Astrocyte of the spinal cord (primary cell): ENCODE results near the gene LASP1NB.

ENCODE experiments used
- DNase-seq: peaks from one replicate; pipeline ENCODE4 v3.0.0; 2011; ENCODE audit warnings: low read depth, low spot score
- H3K4me3 ChIP-seq: 2 replicates; pipeline ENCODE4 v1.5.1; 2011; ENCODE audit warnings: low read depth, mild to moderate bottlenecking, low read length, moderate library complexity
- in situ Hi-C: cut with HindIII; loops from 2 replicates; pipeline ENCODE4 v1.10.0; 2017; ENCODE audit warnings: low sequenced_read_pairs
- TF ChIP-seq, protein P1 (sequence below): IDR thresholded peaks from 2 replicates; pipeline ENCODE4 v1.5.1; 2012; ENCODE audit warnings: low read depth, mild to moderate bottlenecking, low read length, inconsistent platforms

LASP1NB gene

DNA sequence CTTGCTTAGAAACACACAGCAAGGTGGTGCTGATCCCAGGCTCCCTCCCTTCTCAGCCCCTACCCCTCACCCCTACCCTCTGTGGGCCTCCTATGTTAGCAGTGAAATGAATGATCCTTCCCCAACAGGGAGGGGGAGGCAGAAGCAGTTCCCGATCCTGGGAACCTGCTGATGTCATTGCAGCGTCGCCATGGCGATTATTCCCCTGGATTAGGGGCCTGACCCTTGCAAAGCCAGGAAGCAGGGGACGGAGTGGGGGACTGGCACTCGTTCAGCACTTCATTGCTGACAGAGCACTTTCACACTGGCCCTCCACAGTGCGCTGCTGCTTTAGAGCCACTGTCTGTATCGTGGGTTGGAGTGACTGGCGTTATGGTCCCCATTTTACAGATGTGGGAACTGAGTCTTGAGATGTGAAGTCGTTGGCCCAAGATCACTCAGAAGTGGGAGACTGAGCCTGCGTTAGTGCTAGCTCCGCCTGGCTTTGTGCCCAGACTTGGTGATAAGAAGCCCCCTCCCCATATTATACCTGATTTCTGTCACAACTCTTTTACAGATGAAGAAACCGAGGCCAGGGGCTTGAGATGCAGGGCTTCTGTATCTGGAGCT, 29.0 kb upstream of the LASP1NB start:
- no peak for DNase-seq
- TF ChIP-seq, protein P1, sequence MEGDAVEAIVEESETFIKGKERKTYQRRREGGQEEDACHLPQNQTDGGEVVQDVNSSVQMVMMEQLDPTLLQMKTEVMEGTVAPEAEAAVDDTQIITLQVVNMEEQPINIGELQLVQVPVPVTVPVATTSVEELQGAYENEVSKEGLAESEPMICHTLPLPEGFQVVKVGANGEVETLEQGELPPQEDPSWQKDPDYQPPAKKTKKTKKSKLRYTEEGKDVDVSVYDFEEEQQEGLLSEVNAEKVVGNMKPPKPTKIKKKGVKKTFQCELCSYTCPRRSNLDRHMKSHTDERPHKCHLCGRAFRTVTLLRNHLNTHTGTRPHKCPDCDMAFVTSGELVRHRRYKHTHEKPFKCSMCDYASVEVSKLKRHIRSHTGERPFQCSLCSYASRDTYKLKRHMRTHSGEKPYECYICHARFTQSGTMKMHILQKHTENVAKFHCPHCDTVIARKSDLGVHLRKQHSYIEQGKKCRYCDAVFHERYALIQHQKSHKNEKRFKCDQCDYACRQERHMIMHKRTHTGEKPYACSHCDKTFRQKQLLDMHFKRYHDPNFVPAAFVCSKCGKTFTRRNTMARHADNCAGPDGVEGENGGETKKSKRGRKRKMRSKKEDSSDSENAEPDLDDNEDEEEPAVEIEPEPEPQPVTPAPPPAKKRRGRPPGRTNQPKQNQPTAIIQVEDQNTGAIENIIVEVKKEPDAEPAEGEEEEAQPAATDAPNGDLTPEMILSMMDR, result no peak
- no peak overlapping the region for H3K4me3 ChIP-seq
- in situ Hi-C loops, result no loop called here

GRCh38 chr17:38897176-38897575, 28.2 kb upstream of the LASP1NB start:
- TF ChIP-seq, protein P1, result no peak
- in situ Hi-C loops, result no loop called here
- DNase-seq, result no peak
- H3K4me3 ChIP-seq, result no peak overlapping the region

DNA sequence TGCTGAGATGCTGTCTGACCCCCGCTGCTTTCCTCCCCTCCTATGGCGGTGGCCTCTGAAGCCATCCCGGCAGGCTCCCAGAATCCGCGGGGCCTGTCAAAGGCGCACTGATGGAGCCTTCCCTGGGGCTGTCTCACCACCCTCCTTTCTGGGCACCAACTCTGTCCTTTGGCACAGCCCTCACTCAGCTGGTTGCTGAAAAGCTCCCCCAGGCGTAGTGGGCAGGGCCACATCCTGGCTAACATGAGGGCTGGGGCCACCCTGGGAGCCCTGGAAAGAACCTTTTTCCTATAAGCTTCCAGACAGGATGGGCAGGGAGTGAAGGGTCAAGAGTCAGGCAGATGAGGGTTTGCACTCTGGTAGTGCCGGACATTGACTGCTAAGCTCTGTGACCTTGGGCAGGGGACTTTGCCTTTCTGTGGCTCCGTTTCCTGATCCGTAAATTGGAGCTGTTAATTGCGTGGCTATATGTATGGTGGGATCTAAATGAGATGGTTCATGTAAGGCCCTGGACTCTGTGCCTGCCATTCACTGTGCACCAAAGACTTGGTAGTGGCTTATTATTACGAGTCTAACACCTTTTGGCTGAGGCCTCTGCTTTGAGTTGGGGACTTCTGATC, 27.6 kb upstream of the LASP1NB start:
- no peak overlapping the region for H3K4me3 ChIP-seq
- in situ Hi-C loops, result no loop called here
- no peak for DNase-seq
- TF ChIP-seq, protein P1, result no peak

GRCh38 chr17:38898291-38898679, 27.1 kb upstream of the LASP1NB start:
- H3K4me3 ChIP-seq, result no peak overlapping the region
- no peak for DNase-seq
- TF ChIP-seq, protein P1, result no peak
- in situ Hi-C loops, result no loop called here

- H3K4me3 ChIP-seq, result no peak overlapping the region
- in situ Hi-C loops, result no loop called here
- TF ChIP-seq, protein P1, result no peak
- no peak for DNase-seq
These were observed 26.5 kb upstream of the LASP1NB start for GRCh38 chr17:38898812-38899348.

- in situ Hi-C loops, result no loop called here
- DNase-seq, result no peak
- TF ChIP-seq, protein P1, result no peak
- no peak overlapping the region for H3K4me3 ChIP-seq
These were observed 26.0 kb upstream of the LASP1NB start for GRCh38 chr17:38899421-38899820.
